ENCODE results near the gene MAP3K3.

Gene MAP3K3

DNA sequence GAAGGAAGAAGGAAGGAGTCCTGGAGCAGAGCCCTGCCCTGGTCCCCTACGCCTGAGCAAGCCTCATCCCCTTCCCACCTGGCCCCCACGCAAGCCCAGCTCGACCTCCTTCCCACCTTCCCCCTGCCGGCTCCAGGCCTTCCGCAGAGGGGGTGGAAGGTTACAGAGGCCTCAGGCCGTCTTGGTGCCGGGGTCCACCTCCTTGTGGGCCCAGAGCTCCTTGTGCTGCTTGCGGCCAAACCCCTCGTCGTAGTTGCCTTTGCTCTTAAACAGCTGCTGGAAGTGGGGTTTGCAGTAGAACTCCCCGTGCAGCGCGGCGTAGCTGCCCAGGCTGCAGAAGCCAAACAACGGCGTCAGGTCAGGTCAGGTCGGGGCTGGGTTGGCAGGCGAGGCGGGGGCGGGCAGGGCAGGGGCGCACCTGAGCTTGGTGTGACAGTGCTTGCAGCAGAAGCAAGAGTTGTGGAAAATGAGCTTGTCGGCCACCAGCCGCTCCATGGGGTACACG lies 76.2 kb downstream of the MAP3K3 start:
- no peaks in the 10 kb centered on the region for H3K27me3 ChIP-seq (ENCODE audit: insufficient read depth, poor library complexity, severe bottlenecking)
- no peaks in the 10 kb centered on the region for H3K4me1 ChIP-seq (ENCODE audit: insufficient read depth, poor library complexity, severe bottlenecking)
- ATAC-seq (ENCODE audit: low read depth) (no peak), DNase-seq (ENCODE audit: low spot score) (no peak)
- TF ChIP-seq CTCF (IDR thresholded peaks at IDR 0.05; ENCODE audit: poor library complexity, severe bottlenecking): no peak
- no peaks in the 10 kb centered on the region for H3K36me3 ChIP-seq (ENCODE audit: low read depth)
- no peaks in the 10 kb centered on the region for H3K9me3 ChIP-seq (ENCODE audit: severe bottlenecking)
- H3K4me3 ChIP-seq (ENCODE audit: severe bottlenecking): no peak overlapping the region
- H3K27ac ChIP-seq (ENCODE audit: poor library complexity, severe bottlenecking): no peak overlapping the region

- DNase-seq (ENCODE audit: low spot score): no peak
- Histone ChIP-seq H3K9me3 (ENCODE audit: severe bottlenecking) (no peaks in the 10 kb centered on the region), H3K4me1 (ENCODE audit: insufficient read depth, poor library complexity, severe bottlenecking) (no peaks in the 10 kb centered on the region), H3K27ac (ENCODE audit: poor library complexity, severe bottlenecking) (peak overlapping the region; percentile 10), H3K27me3 (ENCODE audit: insufficient read depth, poor library complexity, severe bottlenecking) (no peaks in the 10 kb centered on the region), H3K36me3 (ENCODE audit: low read depth) (no peaks in the 10 kb centered on the region), H3K4me3 (ENCODE audit: severe bottlenecking) (peak overlapping the region; percentile 57)
- peak; percentile 13; the same call in 1 of the 3 replicates for ATAC-seq (ENCODE audit: low read depth)
- no peak for TF ChIP-seq CTCF (IDR thresholded peaks at IDR 0.05; ENCODE audit: poor library complexity, severe bottlenecking)
These were observed 76.8 kb downstream of the MAP3K3 start for GRCh38 chr17:63698886-63699637.

GRCh38 chr17:63699638-63700527 lies 77.7 kb downstream of the MAP3K3 start, which contains the start of gene LIMD2:
LIMD2 (minus strand) TSS chr17:63700125; CDS start chr17:63699298, 827 bp downstream.
- Histone ChIP-seq H3K27ac (ENCODE audit: poor library complexity, severe bottlenecking) (peak within 1 kb of the TSS; percentile 10), H3K9me3 (ENCODE audit: severe bottlenecking) (no peaks in the 10 kb centered on the region), H3K4me3 (ENCODE audit: severe bottlenecking) (peak within 1 kb of the TSS; percentile 57), H3K36me3 (ENCODE audit: low read depth) (no peaks in the 10 kb centered on the region), H3K27me3 (ENCODE audit: insufficient read depth, poor library complexity, severe bottlenecking) (no peaks in the 10 kb centered on the region), H3K4me1 (ENCODE audit: insufficient read depth, poor library complexity, severe bottlenecking) (no peaks in the 10 kb centered on the region)
- ATAC-seq (ENCODE audit: low read depth) (peak; percentile 29), DNase-seq (ENCODE audit: low spot score) (no peak)
- no peak for TF ChIP-seq CTCF (IDR thresholded peaks at IDR 0.05; ENCODE audit: poor library complexity, severe bottlenecking)

- Histone ChIP-seq H3K4me1 (ENCODE audit: insufficient read depth, poor library complexity, severe bottlenecking) (no peaks in the 10 kb centered on the region), H3K27ac (ENCODE audit: poor library complexity, severe bottlenecking) (peak overlapping the region; percentile 10)
These were observed 78.6 kb downstream of the MAP3K3 start for GRCh38 chr17:63700528-63701455.

More at GRCh38 chr17:63700528-63701455, 78.6 kb downstream of the MAP3K3 start:
- peak overlapping the region; percentile 57 for H3K4me3 ChIP-seq (ENCODE audit: severe bottlenecking)
- H3K27me3 ChIP-seq (ENCODE audit: insufficient read depth, poor library complexity, severe bottlenecking): no peaks in the 10 kb centered on the region
- H3K36me3 ChIP-seq (ENCODE audit: low read depth): no peaks in the 10 kb centered on the region
- no peaks in the 10 kb centered on the region for H3K9me3 ChIP-seq (ENCODE audit: severe bottlenecking)
- DNase-seq (ENCODE audit: low spot score): no peak
- ATAC-seq (ENCODE audit: low read depth): no peak
- TF ChIP-seq CTCF (IDR thresholded peaks at IDR 0.05; ENCODE audit: poor library complexity, severe bottlenecking): peak; percentile 50

Measured in RWPE2 (cell line).